Melanocyte of skin (primary cell): ENCODE measurements around the gene TASOR2. TPM values are rescaled to one million over a fixed set of nuclear protein-coding genes. Genes with fewer than 3 reads are reported as not detected.

ENCODE experiments used
- total RNA-seq, 2 donors: library from RNA; depleted of rRNA; stranded (reverse); fragments of >200 nt; gene quantifications; 2 replicates each; pipeline ENCODE4 v1.2.3, GENCODE V29; 2012

The TASOR2 gene
- total RNA-seq: 10 to 100 TPM; 61.6 to 97.9 TPM

GRCh38 chr10:5684318-5684970 lies at the start of gene TASOR2:
Gene TASOR2 (plus strand): TSS chr10:5684838. CDS start chr10:5720643, 35,805 bp downstream.

GRCh38 chr10:5666008-5666840 lies 18.4 kb upstream of the TASOR2 start, which contains the start of gene ASB13:
Gene ASB13 (minus strand): TSS chr10:5666595. CDS start chr10:5666551, 44 bp downstream.

Other genes with a start within 250 kb of the TASOR2 start
- gene CALML5, start 185.3 kb upstream of the TASOR2 start, total RNA-seq: not detected
- not detected for gene CALML3, start 159.9 kb upstream of the TASOR2 start, total RNA-seq
- gene ASB13, start 18.2 kb upstream of the TASOR2 start, total RNA-seq: 10 to 100 TPM; 20.0 TPM
- gene GDI2, start 128.6 kb downstream of the TASOR2 start, total RNA-seq: 100 to 1,000 TPM; 338 to 573 TPM
- 10 to 100 TPM in 1 of 2 donors, 1 to 10 TPM in 1; 8.9 to 11.3 TPM for gene ANKRD16, start 205.1 kb downstream of the TASOR2 start, total RNA-seq
- 10 to 100 TPM; 69.5 to 96.2 TPM for gene FBH1, start 205.4 kb downstream of the TASOR2 start, total RNA-seq